ENCODE results near the gene BCR. TPM values are rescaled to one million over a fixed set of nuclear protein-coding genes. Genes with fewer than 3 reads are reported as not detected.
A peak's percentile ranks its signal among the peaks of the same experiment; 100 is the strongest.

The BCR gene
- total and polyA plus RNA-seq, 2 donors from 2014 or later: 45.0 to 97.7 TPM

- Histone ChIP-seq H3K9ac (ENCODE audit: low read length in 3 of 3) (peak overlapping the region in 1 of 3 donors; percentile 44), H3K36me3 (ENCODE audit: control insufficient read depth in 2 of 3, insufficient read depth in 3 of 3, low read length in 3 of 3) (peaks cover 3 to 33% (median 15%) of the 10 kb centered on the region in 3 donors), H3K9me3 (ENCODE audit: control insufficient read depth in 2 of 3, insufficient read depth in 1 of 3, low read length in 3 of 3) (no peaks in the 10 kb centered on the region), H3K4me1 (ENCODE audit: control insufficient read depth in 2 of 3, insufficient read depth in 2 of 3, low read depth in 1 of 3, low read length in 3 of 3) (peaks cover 3 to 64% (median 59%) of the 10 kb centered on the region in 3 donors), H3K4me3 (ENCODE audit: low read length in 3 of 3) (no peak overlapping the region), H3K27ac (ENCODE audit: low read depth in 2 of 2, low read length in 2 of 2) (peak overlapping the region in 1 of 2 donors; percentile 9), H3K27me3 (ENCODE audit: control insufficient read depth, insufficient read depth, low read length) (no peaks in the 10 kb centered on the region)
- FAIRE-seq: no peak
- intact Hi-C loops (cut with DNase I): no loop called here
- TF ChIP-seq CTCF (IDR thresholded peaks at IDR 0.05; ENCODE audit: borderline replicate concordance, extremely low read depth, insufficient read depth): no peak
- DNase-seq: no peak
Observed at GRCh38 chr22:23267226-23268043, 87.1 kb downstream of the BCR start.

GRCh38 chr22:23268139-23268712 lies 87.9 kb downstream of the BCR start:
- DNase-seq (no peak), FAIRE-seq (no peak)
- H3K4me3 ChIP-seq (ENCODE audit: low read length in 3 of 3): no peak overlapping the region
- TF ChIP-seq CTCF (IDR thresholded peaks at IDR 0.05; ENCODE audit: borderline replicate concordance, extremely low read depth, insufficient read depth): no peak
- peaks cover 5 to 39% (median 17%) of the 10 kb centered on the region in 3 donors for H3K36me3 ChIP-seq (ENCODE audit: control insufficient read depth in 2 of 3, insufficient read depth in 3 of 3, low read length in 3 of 3)
- peaks cover 3 to 63% (median 58%) of the 10 kb centered on the region in 3 donors for H3K4me1 ChIP-seq (ENCODE audit: control insufficient read depth in 2 of 3, insufficient read depth in 2 of 3, low read depth in 1 of 3, low read length in 3 of 3)
- no peaks in the 10 kb centered on the region for H3K27me3 ChIP-seq (ENCODE audit: control insufficient read depth, insufficient read depth, low read length)
- no peak overlapping the region for H3K9ac ChIP-seq (ENCODE audit: low read length in 3 of 3)
- peak overlapping the region in 1 of 2 donors; percentile 9 for H3K27ac ChIP-seq (ENCODE audit: low read depth in 2 of 2, low read length in 2 of 2)
- intact Hi-C loops (cut with DNase I): no loop called here
- H3K9me3 ChIP-seq (ENCODE audit: control insufficient read depth in 2 of 3, insufficient read depth in 1 of 3, low read length in 3 of 3): no peaks in the 10 kb centered on the region

- Histone ChIP-seq H3K4me3 (ENCODE audit: low read length in 3 of 3) (no peak overlapping the region), H3K4me1 (ENCODE audit: control insufficient read depth in 2 of 3, insufficient read depth in 2 of 3, low read depth in 1 of 3, low read length in 3 of 3) (peaks cover 3 to 57% (median 51%) of the 10 kb centered on the region in 3 donors), H3K9ac (ENCODE audit: low read length in 3 of 3) (peak overlapping the region in 1 of 3 donors; percentile 42), H3K9me3 (ENCODE audit: control insufficient read depth in 2 of 3, insufficient read depth in 1 of 3, low read length in 3 of 3) (no peaks in the 10 kb centered on the region), H3K27me3 (ENCODE audit: control insufficient read depth, insufficient read depth, low read length) (no peaks in the 10 kb centered on the region), H3K36me3 (ENCODE audit: control insufficient read depth in 2 of 3, insufficient read depth in 3 of 3, low read length in 3 of 3) (peaks cover 6 to 39% (median 17%) of the 10 kb centered on the region in 3 donors), H3K27ac (ENCODE audit: low read depth in 2 of 2, low read length in 2 of 2) (peak overlapping the region; percentile 39 to 72)
- FAIRE-seq (no peak), DNase-seq (no peak)
- no peak for TF ChIP-seq CTCF (IDR thresholded peaks at IDR 0.05; ENCODE audit: borderline replicate concordance, extremely low read depth, insufficient read depth)
- intact Hi-C loops (cut with DNase I): no loop called here
Observed at GRCh38 chr22:23268877-23269276, 88.6 kb downstream of the BCR start.
